Measurements from ENCODE around the gene NID1. TPM values are rescaled to one million over a fixed set of nuclear protein-coding genes. Genes with fewer than 3 reads are reported as not detected.

NID1 gene
- total RNA-seq, 1 donor from 2014 or later: 45.0 TPM

DNA sequence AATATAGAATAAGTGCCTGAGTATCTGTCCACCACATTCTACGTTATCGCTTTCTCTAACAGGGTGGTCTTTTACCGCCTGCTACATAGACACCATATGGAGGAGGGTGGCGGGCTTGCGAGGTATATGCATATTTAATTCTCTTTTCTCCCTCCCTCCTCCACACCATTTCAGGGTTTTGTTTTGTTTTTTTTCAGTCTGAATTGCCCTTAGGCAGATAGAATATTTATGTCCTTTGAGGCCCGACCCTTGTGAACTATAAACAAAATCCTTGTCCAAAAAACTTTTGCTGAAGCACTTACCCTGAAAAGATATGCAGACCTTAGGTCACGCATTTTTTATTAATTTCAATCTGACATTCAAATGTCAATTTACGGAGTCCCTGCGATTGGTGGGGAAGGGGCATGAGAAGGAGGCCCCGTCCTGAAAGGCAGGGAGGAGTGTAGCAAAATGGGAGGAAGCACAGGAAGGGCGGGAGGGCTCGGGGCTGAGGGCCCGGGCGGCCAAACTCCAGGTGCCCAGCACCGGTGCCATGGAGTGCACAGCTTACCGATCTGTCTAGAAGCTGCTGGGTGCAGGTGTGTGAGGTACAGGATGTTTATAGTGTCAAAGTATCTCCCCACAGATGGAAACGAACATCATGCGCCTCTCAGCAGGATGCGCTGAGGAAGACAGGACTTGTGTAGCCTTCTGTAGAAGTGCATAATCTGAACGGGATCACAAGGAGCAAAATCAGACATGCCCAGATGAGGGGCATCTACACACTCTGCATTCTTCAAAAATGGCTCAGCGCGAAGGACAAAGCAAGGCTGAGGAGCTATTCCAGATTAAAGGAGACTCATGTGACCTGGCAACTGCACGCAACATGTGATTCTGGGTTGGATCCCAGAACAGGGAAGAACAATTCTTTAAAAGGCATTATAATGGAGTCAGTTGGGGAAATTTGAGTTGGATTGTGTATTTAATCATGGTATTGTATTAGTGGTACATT, 129.4 kb downstream of the NID1 start:
- H3K9me3 Mint-ChIP-seq: no peaks in the 10 kb centered on the region
- no peaks in the 10 kb centered on the region for H3K36me3 Mint-ChIP-seq
- H3K4me1 Mint-ChIP-seq: peaks cover 10% of the 10 kb centered on the region

DNA sequence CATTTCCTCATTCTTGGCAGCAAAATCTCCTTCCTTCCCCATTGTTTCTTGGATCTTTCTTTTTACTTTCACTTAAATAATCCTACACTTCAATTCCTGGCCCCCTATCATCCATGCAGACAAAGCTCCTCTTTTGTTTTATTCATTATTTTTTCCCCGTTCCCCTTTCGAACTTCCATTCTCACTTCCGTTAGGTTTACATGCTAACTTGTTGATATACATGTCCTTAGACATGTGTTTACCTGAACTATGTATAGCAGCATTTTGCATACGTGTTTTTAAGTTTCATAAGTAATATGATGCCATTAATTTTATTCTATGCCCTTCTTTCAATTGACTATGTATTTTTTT, 131.1 kb downstream of the NID1 start:
- no peak for DNase-seq (ENCODE audit: low spot score in 2 of 2, unreplicated experiment in 2 of 2)
- no peak overlapping the region for H3K27ac Mint-ChIP-seq
- H3K9me3 Mint-ChIP-seq: no peaks in the 10 kb centered on the region
- H3K36me3 Mint-ChIP-seq: no peaks in the 10 kb centered on the region
- H3K4me1 Mint-ChIP-seq: peaks cover 13% of the 10 kb centered on the region
- peaks cover 4% of the 10 kb centered on the region for H3K27me3 Mint-ChIP-seq (ENCODE audit: low read depth)
- TF ChIP-seq, protein P1, sequence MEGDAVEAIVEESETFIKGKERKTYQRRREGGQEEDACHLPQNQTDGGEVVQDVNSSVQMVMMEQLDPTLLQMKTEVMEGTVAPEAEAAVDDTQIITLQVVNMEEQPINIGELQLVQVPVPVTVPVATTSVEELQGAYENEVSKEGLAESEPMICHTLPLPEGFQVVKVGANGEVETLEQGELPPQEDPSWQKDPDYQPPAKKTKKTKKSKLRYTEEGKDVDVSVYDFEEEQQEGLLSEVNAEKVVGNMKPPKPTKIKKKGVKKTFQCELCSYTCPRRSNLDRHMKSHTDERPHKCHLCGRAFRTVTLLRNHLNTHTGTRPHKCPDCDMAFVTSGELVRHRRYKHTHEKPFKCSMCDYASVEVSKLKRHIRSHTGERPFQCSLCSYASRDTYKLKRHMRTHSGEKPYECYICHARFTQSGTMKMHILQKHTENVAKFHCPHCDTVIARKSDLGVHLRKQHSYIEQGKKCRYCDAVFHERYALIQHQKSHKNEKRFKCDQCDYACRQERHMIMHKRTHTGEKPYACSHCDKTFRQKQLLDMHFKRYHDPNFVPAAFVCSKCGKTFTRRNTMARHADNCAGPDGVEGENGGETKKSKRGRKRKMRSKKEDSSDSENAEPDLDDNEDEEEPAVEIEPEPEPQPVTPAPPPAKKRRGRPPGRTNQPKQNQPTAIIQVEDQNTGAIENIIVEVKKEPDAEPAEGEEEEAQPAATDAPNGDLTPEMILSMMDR (IDR thresholded peaks at IDR 0.05; ENCODE audit: unreplicated experiment): no peak
- no peak overlapping the region for H3K4me3 Mint-ChIP-seq

More for the DNA sequence above, 129.4 kb downstream of the NID1 start:
- H3K27me3 Mint-ChIP-seq (ENCODE audit: low read depth): peaks cover 4% of the 10 kb centered on the region
- TF ChIP-seq, protein P1 (IDR thresholded peaks at IDR 0.05; ENCODE audit: unreplicated experiment): no peak
- no peak overlapping the region for H3K4me3 Mint-ChIP-seq
- H3K27ac Mint-ChIP-seq: no peak overlapping the region
- DNase-seq (ENCODE audit: low spot score in 2 of 2, unreplicated experiment in 2 of 2): no peak

DNA sequence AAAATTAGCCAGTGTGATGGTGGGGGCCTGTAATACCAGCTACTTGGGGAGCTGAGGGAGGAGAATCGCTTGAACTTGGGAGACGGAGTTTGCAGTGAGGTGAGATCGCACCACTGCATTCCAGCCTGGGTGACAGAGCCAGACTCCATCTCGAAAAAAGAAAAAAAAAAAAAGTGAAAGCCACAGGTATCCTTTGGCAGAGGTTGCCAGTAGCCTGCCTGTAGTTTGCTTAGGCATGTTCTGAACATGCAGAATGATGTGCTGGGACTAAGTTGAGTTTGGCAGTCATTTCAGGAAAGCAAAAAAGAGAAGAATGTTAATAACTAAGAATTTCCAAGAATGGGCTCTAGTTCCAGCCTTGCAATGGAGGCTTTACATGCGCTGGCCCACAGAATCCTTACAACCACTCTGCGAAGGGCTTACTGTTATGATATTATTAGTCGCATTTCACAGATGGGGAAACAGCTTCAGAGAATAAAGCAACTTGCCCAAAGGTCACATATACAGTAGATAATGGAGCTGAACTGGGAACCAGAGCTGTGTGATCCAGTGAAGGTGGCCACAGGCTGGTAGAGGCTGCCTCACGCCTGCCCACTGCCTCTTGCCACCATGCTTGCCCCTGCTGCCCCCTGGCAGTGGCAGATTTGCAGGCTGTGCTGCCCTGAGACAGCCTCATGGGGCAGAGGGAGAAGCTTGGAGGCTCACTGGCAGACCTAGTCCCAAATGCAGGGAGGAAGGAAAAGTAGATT, 131.7 kb downstream of the NID1 start:
- Mint-ChIP-seq H3K27ac (peak overlapping the region; percentile 45), H3K4me3 (no peak overlapping the region), H3K36me3 (no peaks in the 10 kb centered on the region), H3K27me3 (ENCODE audit: low read depth) (peaks cover 4% of the 10 kb centered on the region), H3K4me1 (peaks cover 13% of the 10 kb centered on the region), H3K9me3 (no peaks in the 10 kb centered on the region)
- TF ChIP-seq, protein P1 (IDR thresholded peaks at IDR 0.05; ENCODE audit: unreplicated experiment): no peak
- DNase-seq (ENCODE audit: low spot score in 2 of 2, unreplicated experiment in 2 of 2): no peak

- TF ChIP-seq, protein P1 (IDR thresholded peaks at IDR 0.05; ENCODE audit: unreplicated experiment): no peak
- Mint-ChIP-seq H3K27me3 (ENCODE audit: low read depth) (peaks cover 4% of the 10 kb centered on the region), H3K9me3 (no peaks in the 10 kb centered on the region), H3K4me3 (no peak overlapping the region), H3K27ac (no peak overlapping the region), H3K4me1 (peaks cover 13% of the 10 kb centered on the region), H3K36me3 (no peaks in the 10 kb centered on the region)
- no peak for DNase-seq (ENCODE audit: low spot score in 2 of 2, unreplicated experiment in 2 of 2)
Measured at GRCh38 chr1:235932090-235932510, 132.8 kb downstream of the NID1 start.

GRCh38 chr1:235931171-235931738, 133.6 kb downstream of the NID1 start:
- Mint-ChIP-seq H3K4me1 (peaks cover 13% of the 10 kb centered on the region), H3K36me3 (no peaks in the 10 kb centered on the region), H3K27me3 (ENCODE audit: low read depth) (peaks cover 4% of the 10 kb centered on the region), H3K9me3 (peaks cover 2% of the 10 kb centered on the region), H3K4me3 (no peak overlapping the region), H3K27ac (no peak overlapping the region)
- TF ChIP-seq, protein P1 (IDR thresholded peaks at IDR 0.05; ENCODE audit: unreplicated experiment): no peak
- DNase-seq (ENCODE audit: low spot score in 2 of 2, unreplicated experiment in 2 of 2): no peak

Measured in mesothelial cell of epicardium (in vitro differentiated cells).